Smooth muscle cell (in vitro differentiated cells): ENCODE measurements around the gene PXN. TPM values are rescaled to one million over a fixed set of nuclear protein-coding genes. Genes with fewer than 3 reads are reported as not detected.
"Not testable (repeated sequence)": the region's sequence is repeated elsewhere in the genome, so short reads cannot be mapped to it uniquely, and the experiment has no call there.

Experiments
- DNase-seq: peaks from one replicate; lab custom pipeline; 2025; ENCODE audit not compliant: unreplicated experiment; lab: John Stamatoyannopoulos, UW
- H2AFZ ChIP-seq: fragments of 200-600 bp; sonication (generic); 2 replicates; pipeline ENCODE4 v1.6.0; 2016; ENCODE audit warnings: antibody characterized with exemption, low read depth, mild to moderate bottlenecking
- H3F3A ChIP-seq: fragments of 200-600 bp; sonication (generic); 2 replicates; pipeline ENCODE4 v1.6.0; 2017; ENCODE audit warnings: antibody characterized with exemption, low read depth
- H3K27ac ChIP-seq: fragments of 200-600 bp; sonication (generic); 2 replicates; pipeline ENCODE4 v1.5.1; 2016; ENCODE audit warnings: low read depth, mild to moderate bottlenecking
- H3K27me3 ChIP-seq: fragments of 200-600 bp; sonication (generic); 2 replicates; pipeline ENCODE4 v1.6.1; 2016; ENCODE audit warnings: low read depth, mild to moderate bottlenecking
- H3K36me3 ChIP-seq: fragments of 200-600 bp; sonication (generic); 2 replicates; pipeline ENCODE4 v1.5.1; 2016; ENCODE audit warnings: low read depth
- H3K4me1 ChIP-seq: fragments of 200-600 bp; sonication (generic); 2 replicates; pipeline ENCODE4 v1.5.1; 2016; ENCODE audit warnings: low read depth
- H3K4me2 ChIP-seq: fragments of 200-600 bp; sonication (generic); 2 replicates; pipeline ENCODE4 v1.6.0; 2016; ENCODE audit warnings: mild to moderate bottlenecking
- H3K4me3 ChIP-seq: fragments of 200-600 bp; sonication (generic); 2 replicates; pipeline ENCODE4 v1.5.1; 2016; ENCODE audit warnings: mild to moderate bottlenecking
- H3K79me2 ChIP-seq: fragments of 200-600 bp; sonication (generic); 2 replicates; pipeline ENCODE4 v1.6.0; 2016; ENCODE audit warnings: low read depth, mild to moderate bottlenecking
- H3K9ac ChIP-seq: fragments of 200-600 bp; sonication (generic); 2 replicates; pipeline ENCODE4 v1.6.0; 2016; ENCODE audit warnings: low read depth
- H3K9me3 ChIP-seq: fragments of 200-600 bp; sonication (generic); replicated peaks from 2 replicates; pipeline ENCODE4 v1.5.1; 2016; ENCODE audit warnings: low read depth
- H4K20me1 ChIP-seq: fragments of 200-600 bp; sonication (generic); 2 replicates; pipeline ENCODE4 v1.6.0; 2016; ENCODE audit warnings: low read depth
- WGBS: methylation state at CpG from one replicate; pipeline ENCODE4 v1.1.7; 2016; ENCODE audit warnings: low lambda C conversion rate; 5-methylcytosine and 5-hydroxymethylcytosine counted together
- polyA plus RNA-seq: library from polyadenylated mRNA; unstranded; fragments of >200 nt; fragmentation: Nextera tagmentation; extraction: Ambion mirVana; gene quantifications from 2 replicates; pipeline ENCODE4 v1.2.1, GENCODE V29; 2016
- total RNA-seq: library from RNA; depleted of rRNA; stranded (reverse); fragments of >200 nt; gene quantifications from 2 replicates; pipeline ENCODE4 v1.2.3, GENCODE V29; 2014
- TF ChIP-seq, protein P1 (sequence below): fragments of 200-600 bp; sonication (generic); IDR thresholded peaks from 2 replicates; pipeline ENCODE4 v1.5.1; 2017; ENCODE audit warnings: borderline replicate concordance, mild to moderate bottlenecking, antibody characterized with exemption; ENCODE audit not compliant: insufficient read depth, poor library complexity, severe bottlenecking

PXN gene
- total and polyA plus RNA-seq, 2 experiments from 2014 or later = 17.2 to 27.0 TPM

DNA sequence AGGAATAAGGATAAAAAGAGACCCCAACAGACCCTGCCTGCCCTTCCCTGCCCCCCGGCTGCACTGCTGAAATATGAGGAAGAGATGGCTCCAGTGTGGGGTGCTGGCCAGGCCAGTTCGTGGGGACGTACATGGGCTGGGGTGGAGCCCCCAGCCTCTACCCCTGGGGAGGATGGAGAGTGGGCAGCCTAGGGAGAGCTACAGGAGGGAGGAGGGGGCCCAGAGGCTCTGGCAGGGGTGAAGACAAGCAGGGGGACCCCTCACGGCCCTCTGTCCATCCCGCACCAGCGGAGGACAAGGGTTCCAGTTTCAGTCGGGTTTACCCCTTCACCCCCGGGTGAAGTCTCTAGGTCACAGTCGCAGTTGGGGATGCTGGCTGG lies 53.6 kb downstream of the PXN start:
- Histone ChIP-seq H3K4me1 (no peaks in the 10 kb centered on the region), H3K27me3 (no peaks in the 10 kb centered on the region), H3F3A (no peaks in the 10 kb centered on the region), H3K4me2 (no peak overlapping the region), H3K9me3 (no peaks in the 10 kb centered on the region), H3K27ac (no peak overlapping the region), H2AFZ (no peak overlapping the region), H3K4me3 (no peak overlapping the region), H4K20me1 (no peaks in the 10 kb centered on the region), H3K79me2 (no peaks in the 10 kb centered on the region), H3K36me3 (no peaks in the 10 kb centered on the region), H3K9ac (no peak overlapping the region)
- TF ChIP-seq, protein P1, sequence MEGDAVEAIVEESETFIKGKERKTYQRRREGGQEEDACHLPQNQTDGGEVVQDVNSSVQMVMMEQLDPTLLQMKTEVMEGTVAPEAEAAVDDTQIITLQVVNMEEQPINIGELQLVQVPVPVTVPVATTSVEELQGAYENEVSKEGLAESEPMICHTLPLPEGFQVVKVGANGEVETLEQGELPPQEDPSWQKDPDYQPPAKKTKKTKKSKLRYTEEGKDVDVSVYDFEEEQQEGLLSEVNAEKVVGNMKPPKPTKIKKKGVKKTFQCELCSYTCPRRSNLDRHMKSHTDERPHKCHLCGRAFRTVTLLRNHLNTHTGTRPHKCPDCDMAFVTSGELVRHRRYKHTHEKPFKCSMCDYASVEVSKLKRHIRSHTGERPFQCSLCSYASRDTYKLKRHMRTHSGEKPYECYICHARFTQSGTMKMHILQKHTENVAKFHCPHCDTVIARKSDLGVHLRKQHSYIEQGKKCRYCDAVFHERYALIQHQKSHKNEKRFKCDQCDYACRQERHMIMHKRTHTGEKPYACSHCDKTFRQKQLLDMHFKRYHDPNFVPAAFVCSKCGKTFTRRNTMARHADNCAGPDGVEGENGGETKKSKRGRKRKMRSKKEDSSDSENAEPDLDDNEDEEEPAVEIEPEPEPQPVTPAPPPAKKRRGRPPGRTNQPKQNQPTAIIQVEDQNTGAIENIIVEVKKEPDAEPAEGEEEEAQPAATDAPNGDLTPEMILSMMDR = no peak
- WGBS = 85% methylated on average over 9 of the region's 9 CpGs
- DNase-seq = no peak

DNA sequence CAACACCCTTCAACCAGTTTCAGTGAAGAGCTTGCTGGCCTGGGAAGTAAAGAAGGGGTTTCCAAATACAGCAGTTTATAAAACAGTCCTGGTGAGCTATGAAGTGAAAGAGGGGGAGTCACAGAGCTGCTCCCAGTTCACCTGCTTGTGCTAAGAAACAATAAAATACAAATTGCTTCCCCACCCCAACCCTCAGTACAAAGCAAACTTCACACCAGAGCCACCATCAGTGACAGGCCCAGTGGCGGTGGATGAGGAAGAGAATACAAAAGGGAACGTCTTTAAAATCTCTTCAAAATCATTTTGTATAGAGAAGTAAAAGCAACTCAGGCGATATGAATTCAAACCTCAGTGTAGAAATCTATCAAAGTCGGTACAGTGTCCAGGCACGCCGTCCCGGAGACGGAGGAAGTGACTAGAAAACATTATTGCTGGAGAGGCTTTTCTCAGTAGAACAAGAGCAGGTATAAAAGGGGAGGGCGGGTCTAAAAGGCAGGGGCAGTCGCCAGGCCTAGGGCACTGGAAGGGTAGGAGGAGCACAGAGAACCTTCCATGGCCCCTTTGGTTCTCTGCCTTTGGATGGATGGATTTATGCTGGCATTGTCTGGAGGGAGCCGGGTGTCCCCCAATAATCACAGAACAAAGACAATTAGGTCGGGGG lies 54.2 kb downstream of the PXN start:
- H3K4me2 ChIP-seq = no peak overlapping the region
- peaks cover 3% of the 10 kb centered on the region for H3F3A ChIP-seq
- H3K27ac ChIP-seq = no peak overlapping the region
- H3K36me3 ChIP-seq = no peaks in the 10 kb centered on the region
- TF ChIP-seq, protein P1 = no peak
- DNase-seq = no peak
- 94% methylated on average over 12 of the region's 12 CpGs for WGBS
- no peaks in the 10 kb centered on the region for H3K79me2 ChIP-seq
- no peak overlapping the region for H2AFZ ChIP-seq
- no peaks in the 10 kb centered on the region for H3K4me1 ChIP-seq
- no peaks in the 10 kb centered on the region for H4K20me1 ChIP-seq
- no peak overlapping the region for H3K9ac ChIP-seq
- no peaks in the 10 kb centered on the region for H3K27me3 ChIP-seq
- no peaks in the 10 kb centered on the region for H3K9me3 ChIP-seq
- no peak overlapping the region for H3K4me3 ChIP-seq

DNA sequence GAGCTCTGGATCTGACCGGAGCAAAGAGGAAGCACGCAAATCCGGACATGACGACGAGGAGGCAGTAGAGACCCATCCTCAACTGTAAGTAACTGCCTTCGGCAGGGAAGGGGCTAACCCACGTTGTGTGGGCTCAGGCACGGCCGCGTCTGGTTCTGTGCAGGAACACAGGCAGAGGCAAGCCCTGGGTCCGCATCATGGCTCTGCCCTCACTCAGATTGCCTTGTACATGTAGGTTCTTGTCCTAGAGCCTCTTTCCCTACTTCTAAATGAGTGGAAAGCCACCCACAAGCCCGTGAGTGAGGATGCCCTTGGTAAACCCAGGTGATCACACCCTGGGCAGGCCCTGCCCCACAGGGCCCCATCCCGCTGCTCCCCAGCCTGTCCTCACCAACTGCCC lies 55.7 kb downstream of the PXN start:
- Histone ChIP-seq H3K36me3 (no peaks in the 10 kb centered on the region), H3K9ac (no peak overlapping the region), H3K9me3 (no peaks in the 10 kb centered on the region), H3K27me3 (no peaks in the 10 kb centered on the region), H3K27ac (no peak overlapping the region), H3F3A (peaks cover 5% of the 10 kb centered on the region), H3K4me2 (no peak overlapping the region), H3K4me1 (no peaks in the 10 kb centered on the region), H3K79me2 (no peaks in the 10 kb centered on the region), H3K4me3 (no peak overlapping the region), H4K20me1 (no peaks in the 10 kb centered on the region), H2AFZ (no peak overlapping the region)
- DNase-seq = no peak
- TF ChIP-seq, protein P1 = no peak
- WGBS = 94% methylated on average over 13 of the region's 13 CpGs

DNA sequence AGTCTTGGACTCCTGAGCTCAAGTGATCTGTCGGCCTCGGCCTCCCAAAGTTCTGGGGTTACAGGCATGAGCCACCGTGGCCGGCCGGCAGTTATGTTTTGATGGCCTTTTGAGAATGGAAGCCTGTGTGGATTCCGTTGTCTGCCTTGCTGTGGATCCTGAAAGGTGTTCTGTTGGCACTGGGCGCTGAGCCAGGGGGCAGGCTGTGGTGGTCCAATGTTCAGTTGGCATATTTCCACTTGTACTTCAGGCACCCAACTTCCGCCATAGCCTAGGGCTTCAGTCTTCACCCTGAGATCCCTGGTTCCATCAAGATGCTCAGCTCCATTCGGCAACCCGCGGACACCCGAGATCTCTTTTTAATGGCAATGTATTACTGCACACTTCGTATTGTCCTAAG lies 58.3 kb downstream of the PXN start:
- Histone ChIP-seq H3K4me1 (no peaks in the 10 kb centered on the region), H2AFZ (no peak overlapping the region), H3K27me3 (no peaks in the 10 kb centered on the region), H3K4me3 (no peak overlapping the region), H3K27ac (no peak overlapping the region), H3F3A (peaks cover 5% of the 10 kb centered on the region), H3K36me3 (no peaks in the 10 kb centered on the region), H3K4me2 (no peak overlapping the region), H3K9me3 (no peaks in the 10 kb centered on the region), H4K20me1 (no peaks in the 10 kb centered on the region), H3K79me2 (no peaks in the 10 kb centered on the region), H3K9ac (no peak overlapping the region)
- DNase-seq = no peak
- TF ChIP-seq, protein P1 = no peak
- WGBS = 95% methylated on average over 13 of the region's 13 CpGs

DNA sequence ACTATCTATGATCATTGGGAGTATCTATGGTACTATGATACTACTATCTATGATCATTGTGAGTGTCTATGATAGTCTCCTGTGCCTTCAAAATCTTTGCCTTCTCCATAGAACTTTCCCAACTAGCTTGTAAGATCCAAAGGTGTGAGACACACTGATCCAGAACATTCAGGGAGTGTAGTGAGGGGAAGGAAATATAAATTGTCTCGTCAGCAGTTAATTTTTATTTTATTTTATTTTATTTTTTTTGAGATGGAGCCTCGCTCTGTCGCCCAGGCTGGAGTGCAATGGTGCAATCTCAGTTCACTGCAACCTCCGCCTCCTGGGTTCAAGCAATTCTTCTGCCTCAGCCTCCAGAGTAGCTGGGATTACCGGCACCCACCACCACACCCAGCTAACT lies 58.7 kb downstream of the PXN start:
- H3K4me2 ChIP-seq, H3K36me3 ChIP-seq, H3K79me2 ChIP-seq, H2AFZ ChIP-seq, DNase-seq, H3K27me3 ChIP-seq, H3K9ac ChIP-seq, H3K4me3 ChIP-seq, H3K4me1 ChIP-seq, H3K9me3 ChIP-seq, H3K27ac ChIP-seq, H3F3A ChIP-seq, H4K20me1 ChIP-seq: not testable (repeated sequence)
- 98% methylated on average over 5 of the region's 5 CpGs for WGBS
